ELF-1 (cell line): Measurements from ENCODE around the gene PCF11.
"Not testable (repeated sequence)": the region's sequence is repeated elsewhere in the genome, so short reads cannot be mapped to it uniquely, and the experiment has no call there.

Experiments used
- DNase-seq: peaks from one replicate; pipeline ENCODE4 v3.0.0-alpha.2; 2016; ENCODE audit warnings: low read depth, low spot score

PCF11 gene

GRCh38 chr11:83156996-83157593, at the start of gene PCF11:
Gene PCF11, plus strand, starts transcription at chr11:83157131. Its CDS starts 309 bp downstream, at chr11:83157440.
- DNase-seq, result no peak

- no peak for DNase-seq
Measured at GRCh38 chr11:83112886-83113285, 44.0 kb upstream of the PCF11 start.

GRCh38 chr11:83115026-83115425, 41.9 kb upstream of the PCF11 start:
- DNase-seq, result no peak

- DNase-seq, result peak; percentile 45
Measured at GRCh38 chr11:83115551-83115950, 41.4 kb upstream of the PCF11 start.

GRCh38 chr11:83116015-83116641, 40.8 kb upstream of the PCF11 start:
- DNase-seq, result no peak

- no peak for DNase-seq
Measured at GRCh38 chr11:83118814-83119213, 38.1 kb upstream of the PCF11 start.

GRCh38 chr11:83119216-83119615, 37.7 kb upstream of the PCF11 start:
- no peak for DNase-seq

- no peak for DNase-seq
Measured at GRCh38 chr11:83120327-83120726, 36.6 kb upstream of the PCF11 start.

GRCh38 chr11:83122050-83122449, 34.9 kb upstream of the PCF11 start:
- no peak for DNase-seq

- no peak for DNase-seq
Measured at GRCh38 chr11:83122766-83123165, 34.2 kb upstream of the PCF11 start.

- no peak for DNase-seq
Measured at GRCh38 chr11:83124636-83125424, 32.1 kb upstream of the PCF11 start.

GRCh38 chr11:83125577-83125976, 31.4 kb upstream of the PCF11 start:
- DNase-seq, result no peak

- DNase-seq, result no peak
Measured at GRCh38 chr11:83127310-83127637, 29.7 kb upstream of the PCF11 start.

GRCh38 chr11:83132191-83132590, 24.7 kb upstream of the PCF11 start:
- no peak for DNase-seq

GRCh38 chr11:83133266-83133665, 23.7 kb upstream of the PCF11 start:
- DNase-seq, result not testable (repeated sequence)

GRCh38 chr11:83139310-83139709, 17.6 kb upstream of the PCF11 start:
- no peak for DNase-seq

- peak; percentile 70 for DNase-seq
Measured at GRCh38 chr11:83140691-83141455, 16.1 kb upstream of the PCF11 start.

GRCh38 chr11:83147895-83148294, 9.0 kb upstream of the PCF11 start:
- no peak for DNase-seq

- no peak for DNase-seq
Measured at GRCh38 chr11:83150450-83150849, 6.5 kb upstream of the PCF11 start.

- DNase-seq, result no peak
Measured at GRCh38 chr11:83151274-83151977, 5.5 kb upstream of the PCF11 start.

GRCh38 chr11:83152264-83152663, 4.7 kb upstream of the PCF11 start:
- no peak for DNase-seq

GRCh38 chr11:83153764-83154163, 3.2 kb upstream of the PCF11 start:
- DNase-seq, result no peak
